ENCODE data around the gene CEMIP.

The CEMIP gene

GRCh38 chr15:80982839-80983238 is 203.7 kb downstream of the CEMIP start:
- DNase-seq (ENCODE audit: low read depth): no peak

DNA sequence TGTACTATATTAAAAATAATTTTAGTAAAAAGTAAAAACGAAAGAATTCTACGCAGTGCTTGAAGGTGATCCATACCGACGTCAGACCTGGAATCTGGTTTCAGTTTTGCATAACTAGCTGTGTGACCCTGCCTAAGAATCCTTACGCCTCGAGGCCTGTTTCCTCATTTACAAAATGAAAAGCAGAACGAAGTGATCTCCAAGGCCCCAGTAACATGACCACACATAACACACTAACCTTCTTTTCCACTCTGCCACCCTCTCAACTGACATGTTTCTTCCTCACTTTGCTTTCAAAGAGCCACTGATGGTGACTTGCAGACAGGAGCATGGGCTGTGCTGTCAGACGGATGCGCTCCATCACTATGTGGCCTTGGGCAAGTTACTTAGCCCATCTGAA is 205.7 kb downstream of the CEMIP start:
- no peak for DNase-seq (ENCODE audit: low read depth)

DNA sequence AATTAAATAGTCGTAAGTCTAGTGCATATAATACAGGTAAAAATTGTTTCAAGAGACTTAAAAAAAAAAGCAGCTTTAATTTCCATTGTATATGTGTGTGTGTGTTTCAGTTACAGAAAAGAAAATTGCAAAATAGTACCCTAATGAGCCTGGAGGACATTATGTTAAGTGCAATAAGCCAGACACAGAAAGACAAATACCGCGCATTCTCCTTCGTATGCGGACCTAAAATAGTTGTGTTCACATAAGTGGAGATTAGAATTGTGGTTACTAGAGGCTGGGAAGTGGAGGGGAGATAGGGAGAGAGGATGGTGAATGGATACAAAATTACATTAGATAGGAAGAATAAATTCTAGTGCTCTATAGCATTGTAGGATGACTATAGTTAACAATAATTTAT is 206.8 kb downstream of the CEMIP start:
- no peak for DNase-seq (ENCODE audit: low read depth)

- no peak for DNase-seq (ENCODE audit: low read depth)
Observed at GRCh38 chr15:80986487-80986886, 207.3 kb downstream of the CEMIP start.

GRCh38 chr15:80988148-80988796 is 209.1 kb downstream of the CEMIP start:
- no peak for DNase-seq (ENCODE audit: low read depth)

GRCh38 chr15:80989081-80989517 is 209.9 kb downstream of the CEMIP start:
- no peak for DNase-seq (ENCODE audit: low read depth)

GRCh38 chr15:80989518-80990478 is 210.6 kb downstream of the CEMIP start, which contains the start of gene MESD:
TSS of gene MESD (minus strand) at chr15:80989819. CDS start at chr15:80989791, 28 bp downstream.
- peak; percentile 97 for DNase-seq (ENCODE audit: low read depth)

GRCh38 chr15:80990955-80991354 is 211.8 kb downstream of the CEMIP start:
- no peak for DNase-seq (ENCODE audit: low read depth)

DNA sequence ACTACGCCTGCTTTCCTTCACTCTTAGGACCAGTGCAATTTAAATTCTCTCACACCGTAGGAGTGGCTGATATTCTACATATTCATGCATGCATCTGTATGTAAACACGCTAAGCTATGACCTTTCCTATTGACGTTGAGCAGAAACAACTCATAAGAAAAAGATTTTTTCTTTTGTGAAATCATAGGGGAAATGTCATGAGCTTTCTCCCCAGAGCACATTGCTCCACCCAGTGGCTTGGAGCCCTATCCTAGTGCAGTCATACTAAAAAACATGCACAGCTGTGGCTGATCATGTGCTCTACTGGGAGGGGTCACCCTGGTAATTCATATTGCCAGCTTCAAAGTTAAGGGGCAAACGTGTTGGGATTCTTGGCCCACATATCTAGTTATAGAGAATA is 212.3 kb downstream of the CEMIP start:
- DNase-seq (ENCODE audit: low read depth): no peak

DNA sequence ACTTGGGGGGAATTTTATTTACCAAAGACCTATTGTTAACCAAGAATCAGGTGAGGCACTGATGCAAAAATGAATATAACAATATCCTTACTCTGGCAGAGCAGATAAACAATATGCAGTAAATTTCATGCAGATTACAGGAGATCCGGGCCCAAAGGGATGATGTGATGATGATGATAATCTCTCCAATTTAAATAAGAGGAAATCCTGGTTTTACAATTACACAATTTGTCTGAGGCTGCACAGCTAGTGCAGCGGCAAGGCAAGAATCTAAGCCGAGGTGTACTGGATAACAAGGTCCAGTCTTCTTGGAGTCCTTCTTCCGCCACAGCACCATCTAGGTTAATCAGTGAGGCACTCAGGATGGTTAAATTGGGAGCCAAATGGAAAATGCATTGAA is 212.8 kb downstream of the CEMIP start:
- no peak for DNase-seq (ENCODE audit: low read depth)

- no peak for DNase-seq (ENCODE audit: low read depth)
Observed at GRCh38 chr15:80992441-80992840, 213.3 kb downstream of the CEMIP start.

- DNase-seq (ENCODE audit: low read depth): no peak
Observed at GRCh38 chr15:80996247-80996646, 217.1 kb downstream of the CEMIP start.

DNA sequence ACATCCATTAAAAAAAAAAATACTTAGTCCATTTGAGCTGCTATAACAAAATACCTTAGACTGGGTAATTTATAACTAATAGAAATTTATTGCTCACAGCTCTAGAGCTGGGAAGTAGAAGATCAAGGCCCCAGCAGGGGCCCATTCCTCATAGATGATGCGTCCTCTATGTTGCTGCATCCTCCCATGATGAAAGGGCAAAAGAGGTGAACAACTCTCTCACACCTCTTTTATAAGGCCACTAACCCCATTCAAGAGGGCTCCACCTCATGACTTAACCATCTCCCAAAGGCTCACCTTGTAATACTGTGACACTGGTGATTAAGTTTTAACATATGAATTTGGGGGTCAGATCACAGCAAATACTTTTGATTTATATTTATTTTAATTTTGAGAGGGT is 218.5 kb downstream of the CEMIP start:
- no peak for DNase-seq (ENCODE audit: low read depth)

DNA sequence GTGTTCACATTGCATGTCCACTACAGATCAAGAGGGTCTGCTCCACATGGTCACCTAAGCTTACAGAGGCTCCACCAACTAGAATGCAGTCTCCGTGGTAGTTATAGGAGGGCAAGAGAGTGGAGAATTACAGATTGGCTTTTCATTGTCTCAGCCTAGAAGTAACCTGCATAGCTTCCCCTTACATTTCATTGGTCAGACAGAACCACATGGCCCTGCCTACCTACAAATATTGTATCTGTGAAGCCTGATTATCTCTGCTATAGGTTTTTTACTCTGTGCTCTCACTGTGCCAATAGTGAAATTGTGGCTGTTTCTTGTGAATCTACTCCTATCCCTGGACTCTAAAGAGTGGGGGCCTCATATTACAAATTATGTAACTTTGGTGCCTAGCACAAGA is 219.1 kb downstream of the CEMIP start:
- DNase-seq (ENCODE audit: low read depth): no peak

DNA sequence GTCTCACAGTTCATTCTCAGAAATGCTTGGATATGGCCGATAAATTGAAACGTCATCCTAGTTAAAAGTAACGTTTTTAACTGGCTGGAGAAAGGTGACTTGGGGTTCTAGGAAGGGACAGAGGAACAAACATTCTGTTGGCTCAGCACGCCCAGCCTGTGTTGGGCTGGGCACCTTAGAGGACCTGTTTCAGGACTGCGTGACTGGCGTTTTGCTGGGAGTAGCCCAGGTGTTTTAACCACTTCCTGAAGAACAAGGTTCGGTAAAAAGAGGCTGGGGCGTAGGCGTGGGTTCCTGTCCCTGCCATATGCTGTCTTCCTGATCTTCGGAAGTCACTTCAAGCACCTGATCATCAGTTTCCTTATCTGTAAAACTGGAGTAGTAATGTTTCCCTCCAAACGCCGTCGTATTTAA is 220.5 kb downstream of the CEMIP start:
- DNase-seq (ENCODE audit: low read depth): no peak

- DNase-seq (ENCODE audit: low read depth): no peak
Observed at GRCh38 chr15:81000144-81000623, 221.0 kb downstream of the CEMIP start.

DNA sequence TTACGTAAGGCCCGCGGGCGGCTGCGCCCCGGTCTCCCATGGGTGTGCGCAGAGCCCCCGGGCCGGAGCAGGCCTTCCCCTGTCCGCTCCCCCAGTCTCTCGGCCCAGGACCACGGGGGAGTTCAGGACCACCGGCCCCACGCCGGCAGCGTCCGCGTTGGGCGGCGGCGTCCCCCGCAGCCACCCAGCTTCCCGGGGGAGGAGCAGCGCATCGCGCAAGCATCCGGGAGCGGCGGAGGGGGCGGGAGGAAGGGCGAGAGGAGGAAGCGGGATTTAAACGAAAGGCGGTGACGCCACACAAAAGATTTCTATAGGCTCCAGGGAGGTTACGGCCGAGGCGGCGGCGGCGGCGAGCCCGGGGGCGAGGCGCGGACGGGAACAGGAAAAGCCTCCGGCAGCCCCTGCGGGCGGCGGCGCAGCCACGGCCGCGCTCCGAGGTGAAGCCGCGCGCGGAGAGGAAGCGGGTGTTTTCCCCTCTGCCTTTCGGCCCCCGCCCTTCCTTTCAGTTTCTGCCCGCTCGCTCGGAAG is 221.5 kb downstream of the CEMIP start, which contains the start of gene TLNRD1:
Gene TLNRD1 (plus strand): TSS at position 300 of the 528 bp plus-strand sequence. CDS start 1,349 bp downstream, outside the sequence.
- DNase-seq (ENCODE audit: low read depth): peak; percentile 83

Data from activated T-cell treated with anti-CD3 and anti-CD28 coated beads for 48 hours (primary cell).